Neutrophil (primary cell): ENCODE results near the gene PCDHA7.
"Not testable (repeated sequence)": the region's sequence is repeated elsewhere in the genome, so short reads cannot be mapped to it uniquely, and the experiment has no call there.

Experiments used
- H3K27ac ChIP-seq: fragments of 200-600 bp; sonication (generic); 2 replicates; pipeline ENCODE4 v1.5.1; 2016; ENCODE audit warnings: mild to moderate bottlenecking, moderate library complexity
- H3K27me3 ChIP-seq: fragments of 200-600 bp; sonication (generic); 2 replicates; pipeline ENCODE4 v1.6.0; 2016; ENCODE audit warnings: mild to moderate bottlenecking
- H3K36me3 ChIP-seq: fragments of 200-600 bp; sonication (generic); 2 replicates; pipeline ENCODE4 v1.5.1; 2017
- H3K4me1 ChIP-seq, 2 experiments: fragments of 200-600 bp in 1 of 2; sonication (generic) in 1 of 2; 1 replicate in 1 of 2; 2 replicates in 1 of 2; pipeline versions ENCODE4 v1.5.1 to v1.6.1; 2013 to 2016; ENCODE audit warnings: low read depth in 1 of 2, low read length in 1 of 2, mild to moderate bottlenecking in 1 of 2, moderate library complexity in 1 of 2; ENCODE audit not compliant: control insufficient read depth in 1 of 2, insufficient read depth in 1 of 2
- H3K4me3 ChIP-seq, 2 experiments: fragments of 200-600 bp in 1 of 2; sonication (generic) in 1 of 2; 1 replicate in 1 of 2; 2 replicates in 1 of 2; pipeline ENCODE4 v1.5.1; 2013 to 2016; ENCODE audit warnings: low read depth in 1 of 2, low read length in 1 of 2, mild to moderate bottlenecking in 1 of 2, moderate library complexity in 1 of 2
- H3K9me3 ChIP-seq: fragments of 200-600 bp; sonication (generic); 2 replicates; pipeline ENCODE4 v1.5.1; 2016
- TF ChIP-seq, protein P1 (sequence below): fragments of 200-600 bp; sonication (generic); IDR thresholded peaks from 2 replicates; pipeline ENCODE4 v1.5.1; 2016; ENCODE audit warnings: antibody characterized with exemption

The PCDHA7 gene

DNA sequence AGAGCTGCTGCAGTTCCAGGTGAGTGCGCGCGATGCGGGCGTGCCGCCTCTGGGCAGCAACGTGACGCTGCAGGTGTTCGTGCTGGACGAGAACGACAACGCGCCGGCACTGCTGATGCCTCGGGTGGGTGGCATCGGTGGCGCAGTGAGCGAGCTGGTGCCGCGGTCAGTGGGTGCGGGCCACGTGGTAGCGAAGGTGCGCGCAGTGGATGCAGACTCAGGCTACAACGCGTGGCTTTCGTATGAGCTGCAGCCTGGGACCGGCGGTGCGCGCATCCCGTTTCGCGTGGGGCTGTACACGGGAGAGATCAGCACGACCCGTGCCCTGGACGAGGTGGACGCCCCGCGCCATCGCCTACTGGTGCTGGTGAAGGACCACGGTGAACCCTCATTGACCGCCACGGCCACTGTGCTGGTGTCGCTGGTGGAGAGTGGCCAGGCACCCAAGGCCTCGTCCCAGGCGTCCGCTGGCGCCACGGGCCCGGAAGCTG, 31.2 kb upstream of the PCDHA7 start:
- Histone ChIP-seq H3K36me3 (no peaks in the 10 kb centered on the region), H3K9me3 (peaks cover 28% of the 10 kb centered on the region), H3K4me1 (no peaks in the 10 kb centered on the region), H3K27ac (no peak overlapping the region), H3K4me3 (no peak overlapping the region), H3K27me3 (peaks cover 35% of the 10 kb centered on the region)
- TF ChIP-seq, protein P1, sequence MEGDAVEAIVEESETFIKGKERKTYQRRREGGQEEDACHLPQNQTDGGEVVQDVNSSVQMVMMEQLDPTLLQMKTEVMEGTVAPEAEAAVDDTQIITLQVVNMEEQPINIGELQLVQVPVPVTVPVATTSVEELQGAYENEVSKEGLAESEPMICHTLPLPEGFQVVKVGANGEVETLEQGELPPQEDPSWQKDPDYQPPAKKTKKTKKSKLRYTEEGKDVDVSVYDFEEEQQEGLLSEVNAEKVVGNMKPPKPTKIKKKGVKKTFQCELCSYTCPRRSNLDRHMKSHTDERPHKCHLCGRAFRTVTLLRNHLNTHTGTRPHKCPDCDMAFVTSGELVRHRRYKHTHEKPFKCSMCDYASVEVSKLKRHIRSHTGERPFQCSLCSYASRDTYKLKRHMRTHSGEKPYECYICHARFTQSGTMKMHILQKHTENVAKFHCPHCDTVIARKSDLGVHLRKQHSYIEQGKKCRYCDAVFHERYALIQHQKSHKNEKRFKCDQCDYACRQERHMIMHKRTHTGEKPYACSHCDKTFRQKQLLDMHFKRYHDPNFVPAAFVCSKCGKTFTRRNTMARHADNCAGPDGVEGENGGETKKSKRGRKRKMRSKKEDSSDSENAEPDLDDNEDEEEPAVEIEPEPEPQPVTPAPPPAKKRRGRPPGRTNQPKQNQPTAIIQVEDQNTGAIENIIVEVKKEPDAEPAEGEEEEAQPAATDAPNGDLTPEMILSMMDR: no peak

- H3K9me3 ChIP-seq: peaks cover 10% of the 10 kb centered on the region
- H3K4me3 ChIP-seq: no peak within 1 kb of the TSS
- H3K4me1 ChIP-seq: no peaks in the 10 kb centered on the region
- H3K27me3 ChIP-seq: peaks cover 10% of the 10 kb centered on the region
- no peaks in the 10 kb centered on the region for H3K36me3 ChIP-seq
- TF ChIP-seq, protein P1: no peak
- no peak within 1 kb of the TSS for H3K27ac ChIP-seq
Observed at GRCh38 chr5:140806834-140807775, 27.0 kb upstream of the PCDHA7 start, which contains the start of gene PCDHA4. Gene PCDHA4 (plus strand): TSS chr5:140807068.

- H3K9me3 ChIP-seq: not testable (repeated sequence)
Observed at GRCh38 chr5:140808241-140808888, 25.7 kb upstream of the PCDHA7 start.

GRCh38 chr5:140808889-140809291, 25.2 kb upstream of the PCDHA7 start:
- H3K4me3 ChIP-seq: no peak overlapping the region
- H3K9me3 ChIP-seq: no peaks in the 10 kb centered on the region
- H3K27me3 ChIP-seq: peaks cover 10% of the 10 kb centered on the region
- no peaks in the 10 kb centered on the region for H3K36me3 ChIP-seq
- TF ChIP-seq, protein P1: no peak
- H3K4me1 ChIP-seq: no peaks in the 10 kb centered on the region
- H3K27ac ChIP-seq: no peak overlapping the region

More at GRCh38 chr5:140808241-140808888, 25.7 kb upstream of the PCDHA7 start:
- not testable (repeated sequence) for H3K4me1 ChIP-seq, H3K27ac ChIP-seq, H3K4me3 ChIP-seq, H3K36me3 ChIP-seq
- H3K27me3 ChIP-seq: peaks cover 10% of the 10 kb centered on the region

GRCh38 chr5:140821375-140822280, 12.4 kb upstream of the PCDHA7 start, which contains the start of gene PCDHA5:
Gene PCDHA5 (plus strand): TSS chr5:140821613.
- H3K4me1 ChIP-seq: no peaks in the 10 kb centered on the region
- H3K9me3 ChIP-seq: peaks cover 25% of the 10 kb centered on the region
- no peak within 1 kb of the TSS for H3K4me3 ChIP-seq
- no peaks in the 10 kb centered on the region for H3K27me3 ChIP-seq
- no peak within 1 kb of the TSS for H3K27ac ChIP-seq
- TF ChIP-seq, protein P1: no peak
- no peaks in the 10 kb centered on the region for H3K36me3 ChIP-seq
